ENCODE measurements around the gene RNF223. TPM values are rescaled to one million over a fixed set of nuclear protein-coding genes. Genes with fewer than 3 reads are reported as not detected.

Gene RNF223
- total RNA-seq, 1 donor from 2014 or later, result 1.2 TPM

DNA sequence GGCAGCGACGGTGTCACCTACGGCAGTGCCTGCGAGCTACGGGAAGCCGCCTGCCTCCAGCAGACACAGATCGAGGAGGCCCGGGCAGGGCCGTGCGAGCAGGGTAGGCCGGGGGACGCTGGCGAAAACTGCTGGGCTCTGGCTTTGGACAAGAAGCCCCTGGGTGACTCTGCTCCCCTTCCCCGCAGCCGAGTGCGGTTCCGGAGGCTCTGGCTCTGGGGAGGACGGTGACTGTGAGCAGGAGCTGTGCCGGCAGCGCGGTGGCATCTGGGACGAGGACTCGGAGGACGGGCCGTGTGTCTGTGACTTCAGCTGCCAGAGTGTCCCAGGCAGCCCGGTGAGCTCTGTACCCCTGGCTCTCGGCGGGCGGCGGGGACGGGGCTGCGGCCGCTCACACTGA is 30.2 kb downstream of the RNF223 start:
- TF ChIP-seq, protein P1, sequence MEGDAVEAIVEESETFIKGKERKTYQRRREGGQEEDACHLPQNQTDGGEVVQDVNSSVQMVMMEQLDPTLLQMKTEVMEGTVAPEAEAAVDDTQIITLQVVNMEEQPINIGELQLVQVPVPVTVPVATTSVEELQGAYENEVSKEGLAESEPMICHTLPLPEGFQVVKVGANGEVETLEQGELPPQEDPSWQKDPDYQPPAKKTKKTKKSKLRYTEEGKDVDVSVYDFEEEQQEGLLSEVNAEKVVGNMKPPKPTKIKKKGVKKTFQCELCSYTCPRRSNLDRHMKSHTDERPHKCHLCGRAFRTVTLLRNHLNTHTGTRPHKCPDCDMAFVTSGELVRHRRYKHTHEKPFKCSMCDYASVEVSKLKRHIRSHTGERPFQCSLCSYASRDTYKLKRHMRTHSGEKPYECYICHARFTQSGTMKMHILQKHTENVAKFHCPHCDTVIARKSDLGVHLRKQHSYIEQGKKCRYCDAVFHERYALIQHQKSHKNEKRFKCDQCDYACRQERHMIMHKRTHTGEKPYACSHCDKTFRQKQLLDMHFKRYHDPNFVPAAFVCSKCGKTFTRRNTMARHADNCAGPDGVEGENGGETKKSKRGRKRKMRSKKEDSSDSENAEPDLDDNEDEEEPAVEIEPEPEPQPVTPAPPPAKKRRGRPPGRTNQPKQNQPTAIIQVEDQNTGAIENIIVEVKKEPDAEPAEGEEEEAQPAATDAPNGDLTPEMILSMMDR (conservative IDR thresholded peaks at IDR 0.05), result no peak
- no peak overlapping the region for H3K27ac Mint-ChIP-seq
- no peak overlapping the region for H3K4me3 Mint-ChIP-seq
- H3K4me1 Mint-ChIP-seq (ENCODE audit: unreplicated experiment), result peaks cover 6% of the 10 kb centered on the region
- H3K36me3 Mint-ChIP-seq, result peaks cover 4% of the 10 kb centered on the region
- no peaks in the 10 kb centered on the region for H3K9me3 Mint-ChIP-seq
- no peak for DNase-seq (ENCODE audit: extremely low spot score, unreplicated experiment)
- peaks cover 8% of the 10 kb centered on the region for H3K27me3 Mint-ChIP-seq

DNA sequence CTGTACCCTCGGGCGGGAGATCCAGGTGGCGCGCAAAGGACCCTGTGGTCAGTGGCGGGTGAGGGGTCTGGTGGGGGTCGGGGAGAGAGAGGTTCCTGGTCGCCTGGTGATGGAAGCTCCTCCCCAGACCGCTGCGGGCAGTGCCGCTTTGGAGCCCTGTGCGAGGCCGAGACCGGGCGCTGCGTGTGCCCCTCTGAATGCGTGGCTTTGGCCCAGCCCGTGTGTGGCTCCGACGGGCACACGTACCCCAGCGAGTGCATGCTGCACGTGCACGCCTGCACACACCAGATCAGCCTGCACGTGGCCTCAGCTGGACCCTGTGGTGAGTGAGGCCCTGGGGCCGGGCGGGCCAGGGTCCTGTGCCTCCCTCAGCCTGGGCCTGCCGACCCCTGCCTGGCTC is 30.7 kb downstream of the RNF223 start:
- Mint-ChIP-seq H3K4me3 (no peak overlapping the region), H3K36me3 (peaks cover 4% of the 10 kb centered on the region), H3K27ac (no peak overlapping the region), H3K27me3 (peaks cover 13% of the 10 kb centered on the region), H3K9me3 (no peaks in the 10 kb centered on the region), H3K4me1 (ENCODE audit: unreplicated experiment) (peaks cover 11% of the 10 kb centered on the region)
- TF ChIP-seq, protein P1 (conservative IDR thresholded peaks at IDR 0.05), result no peak
- no peak for DNase-seq (ENCODE audit: extremely low spot score, unreplicated experiment)

DNA sequence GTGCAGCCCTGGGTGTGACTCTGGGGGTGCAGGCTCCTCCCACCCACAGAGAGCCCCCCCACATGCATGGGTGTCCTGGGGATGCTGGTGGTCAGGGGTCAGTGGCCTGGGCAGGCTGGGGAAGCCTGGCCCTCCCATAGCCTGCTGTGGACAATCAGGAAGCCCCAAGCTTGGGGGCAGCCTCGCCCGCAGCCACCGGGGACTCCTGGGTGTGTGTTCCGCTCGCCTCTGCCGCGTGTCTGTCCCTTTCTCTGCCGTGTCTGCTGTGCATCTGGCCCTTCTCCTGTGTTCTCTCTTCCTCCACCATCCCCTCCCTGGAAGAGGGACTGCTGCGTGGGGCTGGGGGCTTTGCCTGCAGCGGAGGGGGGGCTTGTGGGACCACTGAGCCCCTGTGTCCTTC is 31.3 kb downstream of the RNF223 start:
- Mint-ChIP-seq H3K27ac (no peak overlapping the region), H3K4me1 (ENCODE audit: unreplicated experiment) (peaks cover 11% of the 10 kb centered on the region), H3K9me3 (no peaks in the 10 kb centered on the region), H3K36me3 (peaks cover 4% of the 10 kb centered on the region), H3K27me3 (peaks cover 15% of the 10 kb centered on the region), H3K4me3 (no peak overlapping the region)
- TF ChIP-seq, protein P1 (conservative IDR thresholded peaks at IDR 0.05), result no peak
- DNase-seq (ENCODE audit: extremely low spot score, unreplicated experiment), result no peak

GRCh38 chr1:1041873-1042272 is 32.2 kb downstream of the RNF223 start:
- Mint-ChIP-seq H3K4me3 (no peak overlapping the region), H3K9me3 (no peaks in the 10 kb centered on the region), H3K4me1 (ENCODE audit: unreplicated experiment) (peaks cover 11% of the 10 kb centered on the region), H3K27ac (no peak overlapping the region), H3K27me3 (peaks cover 15% of the 10 kb centered on the region), H3K36me3 (peaks cover 4% of the 10 kb centered on the region)
- DNase-seq (ENCODE audit: extremely low spot score, unreplicated experiment), result no peak
- TF ChIP-seq, protein P1 (conservative IDR thresholded peaks at IDR 0.05), result no peak

- TF ChIP-seq, protein P1 (conservative IDR thresholded peaks at IDR 0.05), result no peak
- H3K4me3 Mint-ChIP-seq, result no peak overlapping the region
These were observed 33.0 kb downstream of the RNF223 start for GRCh38 chr1:1041092-1041523.

More at GRCh38 chr1:1041092-1041523, 33.0 kb downstream of the RNF223 start:
- Mint-ChIP-seq H3K27me3 (peaks cover 15% of the 10 kb centered on the region), H3K27ac (no peak overlapping the region), H3K4me1 (ENCODE audit: unreplicated experiment) (peaks cover 11% of the 10 kb centered on the region), H3K36me3 (peaks cover 4% of the 10 kb centered on the region), H3K9me3 (no peaks in the 10 kb centered on the region)
- no peak for DNase-seq (ENCODE audit: extremely low spot score, unreplicated experiment)

Measured in type B pancreatic cell (in vitro differentiated cells).